GM13977 (cell line): Measurements from ENCODE around the gene OPRD1.

ENCODE experiments used
- DNase-seq: peaks from one replicate; pipeline ENCODE4 v3.0.0; 2012; ENCODE audit warnings: low spot score
- CTCF ChIP-seq: IDR thresholded peaks from 2 replicates; pipeline ENCODE4 v1.5.1; 2012; ENCODE audit warnings: mild to moderate bottlenecking, control low read depth; ENCODE audit not compliant: insufficient read depth; ENCODE audit errors: extremely low read depth, missing control alignments
- in situ Hi-C: fragments of 300-500 bp; cut with MboI; formaldehyde crosslinking; loops from one replicate; pipeline ENCODE4 v1.12.0; 2022; ENCODE audit warnings: low sequenced_read_pairs, low pct_unique_long_range_greater_than_20kb, mixed read lengths, inconsistent platforms; ENCODE audit not compliant: unreplicated experiment

Gene OPRD1

GRCh38 chr1:28830814-28831213 lies 18.8 kb downstream of the OPRD1 start:
- no peak for DNase-seq
- no peak for TF ChIP-seq CTCF
- in situ Hi-C loops, result no loop called here

GRCh38 chr1:28832966-28833365 lies 21.0 kb downstream of the OPRD1 start:
- TF ChIP-seq CTCF, result no peak
- in situ Hi-C loops, result no loop called here
- no peak for DNase-seq

DNA sequence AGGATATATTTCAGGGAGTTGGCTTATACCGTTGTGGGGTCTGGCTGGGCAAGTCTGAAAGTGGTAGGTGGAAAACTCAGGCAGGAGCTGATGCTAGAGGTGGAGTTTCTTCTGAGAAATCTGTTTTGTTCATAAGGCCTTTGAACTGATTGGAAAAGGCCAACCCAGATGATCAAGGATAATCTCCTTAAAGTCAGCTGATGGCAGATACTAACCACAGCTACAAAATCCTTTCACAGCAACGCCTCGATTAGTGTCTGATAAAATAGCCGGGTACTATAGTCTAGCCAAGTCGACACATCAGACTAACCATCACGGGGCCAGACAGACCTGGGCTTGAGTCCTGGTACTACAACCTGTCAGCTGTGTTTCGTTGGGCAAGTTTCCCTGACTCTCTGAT lies 21.4 kb downstream of the OPRD1 start:
- TF ChIP-seq CTCF, result no peak
- DNase-seq, result no peak
- in situ Hi-C loops, result no loop called here

GRCh38 chr1:28835237-28835650 lies 23.3 kb downstream of the OPRD1 start:
- in situ Hi-C loops, result no loop called here
- TF ChIP-seq CTCF, result no peak
- DNase-seq, result no peak

GRCh38 chr1:28836421-28836956 lies 24.5 kb downstream of the OPRD1 start:
- TF ChIP-seq CTCF, result no peak
- DNase-seq, result no peak
- in situ Hi-C loops, result no loop called here

DNA sequence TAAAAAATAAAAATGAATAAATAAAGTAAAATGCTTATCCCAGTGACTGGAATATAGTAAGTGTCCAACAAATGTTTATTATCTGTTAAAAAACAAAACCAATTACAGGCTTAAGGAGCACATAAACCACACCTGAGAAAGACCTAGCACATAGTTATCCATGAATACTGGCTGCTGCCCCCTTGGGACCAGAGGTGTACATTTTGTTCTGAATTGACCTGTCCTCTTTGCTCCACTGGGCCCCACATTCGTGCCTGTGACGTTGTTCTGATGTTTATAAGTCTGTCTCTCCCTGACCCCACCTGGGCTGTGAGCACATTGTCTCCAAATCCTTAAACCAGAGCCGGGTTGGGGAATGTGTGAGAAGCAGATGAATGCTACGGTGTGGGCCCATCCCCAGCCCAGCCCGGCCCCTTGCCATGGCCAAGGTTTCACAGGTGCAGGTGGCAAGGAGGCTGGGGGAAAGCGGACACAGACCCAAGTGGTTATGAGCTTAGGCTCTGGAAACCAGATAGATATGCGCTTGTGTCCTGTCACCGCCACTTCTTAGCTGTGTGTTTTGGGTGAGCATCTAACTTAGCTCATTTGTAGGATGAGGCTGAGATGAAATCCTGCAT lies 29.1 kb downstream of the OPRD1 start:
- TF ChIP-seq CTCF, result no peak
- no peak for DNase-seq
- in situ Hi-C loops, result no loop called here
